Measurements from ENCODE around the gene CCNJ.

GRCh38 chr10:95998255-95998784 is 45.1 kb upstream of the CCNJ start:
- TF ChIP-seq HOXB6 (CRISPR knock-in tag; IDR thresholded peaks at IDR 0.05; ENCODE audit: borderline replicate concordance) (no peak), USF2 (CRISPR knock-in tag; IDR thresholded peaks at IDR 0.05) (no peak), ZBTB11 (CRISPR knock-in tag; IDR thresholded peaks at IDR 0.05) (no peak), STAT5B (CRISPR knock-in tag; IDR thresholded peaks at IDR 0.05) (no peak), HCFC1 (IDR thresholded peaks at IDR 0.05; ENCODE audit: low read depth, low read length) (no peak), FIP1L1 (IDR thresholded peaks at IDR 0.05; ENCODE audit: low read depth, low read length, poor library complexity, severe bottlenecking) (no peak), JUND (IDR thresholded peaks at IDR 0.05; ENCODE audit: borderline replicate concordance, low read depth, low read length) (no peak), JUND (tag; IDR thresholded peaks at IDR 0.05; ENCODE audit: borderline replicate concordance, low read depth, low read length) (no peak), ZFX (CRISPR knock-in tag; IDR thresholded peaks at IDR 0.05) (no peak)

Measured in K562 (cell line).